Spinal cord (tissue), 10 donors: ENCODE measurements around the gene DNAJB7. TPM values are rescaled to one million over a fixed set of nuclear protein-coding genes. Genes with fewer than 3 reads are reported as not detected.

Source experiments
- DNase-seq, 6 donors: peaks; one replicate each; pipeline versions ENCODE4 v3.0.0 to v3.0.0-alpha.2; 2013 to 2015; ENCODE audit warnings: low spot score in 6 of 6, low read depth in 4 of 6
- H3K27ac ChIP-seq: one replicate; pipeline ENCODE4 v1.5.1; 2013; ENCODE audit warnings: low read depth, low read length, control low read depth
- H3K27me3 ChIP-seq: one replicate; pipeline ENCODE4 v1.6.1; 2013; ENCODE audit warnings: low read length; ENCODE audit not compliant: control insufficient read depth, insufficient read depth
- H3K36me3 ChIP-seq: one replicate; pipeline ENCODE4 v1.6.1; 2013; ENCODE audit warnings: low read length; ENCODE audit not compliant: control insufficient read depth, insufficient read depth
- H3K4me1 ChIP-seq: one replicate; pipeline ENCODE4 v1.6.1; 2013; ENCODE audit warnings: low read length; ENCODE audit not compliant: control insufficient read depth, insufficient read depth
- H3K4me3 ChIP-seq: one replicate; pipeline ENCODE4 v1.5.1; 2013; ENCODE audit warnings: low read depth, low read length, control low read depth
- H3K9me3 ChIP-seq: one replicate; pipeline ENCODE4 v1.6.1; 2013; ENCODE audit warnings: low read length; ENCODE audit not compliant: control insufficient read depth, insufficient read depth
- WGBS: methylation state at CpG from one replicate; pipeline ENCODE4 v1.1.5; 2013; ENCODE audit warnings: missing lambda C conversion rate; ENCODE audit not compliant: insufficient coverage; 5-methylcytosine and 5-hydroxymethylcytosine counted together
- long read RNA-seq, 4 donors: transcript quantifications; one replicate each; lab custom pipeline, GENCODE V29; 2026
- polyA plus RNA-seq, 2 donors: library from polyadenylated mRNA; unstranded; fragments of 120-200 nt; gene quantifications; one replicate each; pipeline ENCODE4 v1.2.1, GENCODE V29; 2013; ENCODE audit not compliant: insufficient read length in 2 of 2
- total RNA-seq, 2 donors: library from RNA; depleted of rRNA in 1 of 2; stranded (reverse); fragments of 120-200 nt in 1 of 2; fragments of >200 nt in 1 of 2; gene quantifications; one replicate each; pipeline versions ENCODE4 v1.2.3 to v1.2.4, GENCODE V29; 2013 to 2014
- donor health status: healthy.

The DNAJB7 gene
- total RNA-seq (not detected), polyA plus RNA-seq (1 to 10 TPM in 1 of 2 donors, under 1 TPM in 1; 0.97 to 1.2 TPM)
- long read RNA-seq, donor 1, partial matches to known transcripts: 0 of 3 reads
- long read RNA-seq, donor 1, other reads (novel, unspliced or antisense): 0 of 3 reads
- long read RNA-seq, donor 2: 0 reads
- long read RNA-seq, donor 3, partial matches to known transcripts: 0 of 4 reads
- long read RNA-seq, donor 3, other reads (novel, unspliced or antisense): 0 of 4 reads
- long read RNA-seq, donor 4, transcript DNAJB7-201 (1 exons, 2,578 nt): major isoform, 9 of 9 reads
- long read RNA-seq, donor 4, partial matches to known transcripts: 0 of 9 reads
- long read RNA-seq, donor 4, other reads (novel, unspliced or antisense): 0 of 9 reads

DNA sequence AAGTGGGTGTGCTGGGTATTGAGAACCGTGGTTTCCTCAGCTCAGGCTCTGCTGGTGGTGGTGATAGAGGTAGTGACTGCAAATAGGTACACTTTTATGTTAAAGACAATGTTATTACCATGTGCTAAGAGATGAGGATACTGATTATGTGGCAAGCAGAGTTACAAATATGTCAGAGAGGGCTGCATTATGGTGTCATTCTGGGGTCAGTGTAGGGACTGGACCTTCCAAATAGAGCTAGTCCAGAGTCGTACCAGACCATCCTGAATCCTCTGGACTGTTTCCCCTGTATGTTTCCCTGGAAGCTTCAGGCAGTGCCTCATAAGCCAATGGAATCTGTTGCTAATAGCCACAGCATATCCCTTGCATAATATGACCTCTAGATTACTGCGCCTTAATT, at the start of gene DNAJB7:
TSS of gene DNAJB7 (minus strand) at position 101 of the 400 bp plus-strand sequence. CDS start 119 bp downstream, outside the sequence.
- Histone ChIP-seq H3K36me3 (no peaks in the 10 kb centered on the region), H3K27me3 (no peaks in the 10 kb centered on the region), H3K27ac (no peak within 1 kb of the TSS), H3K9me3 (no peaks in the 10 kb centered on the region), H3K4me1 (peaks cover 4% of the 10 kb centered on the region), H3K4me3 (no peak within 1 kb of the TSS)
- DNase-seq: no peak
- WGBS: 100% methylated on average over 2 of the region's 3 CpGs

GRCh38 chr22:40908895-40909294, 47.0 kb upstream of the DNAJB7 start:
- Histone ChIP-seq H3K4me3 (no peak overlapping the region), H3K27ac (no peak overlapping the region), H3K9me3 (no peaks in the 10 kb centered on the region), H3K27me3 (no peaks in the 10 kb centered on the region), H3K36me3 (peaks cover 38% of the 10 kb centered on the region), H3K4me1 (no peaks in the 10 kb centered on the region)
- WGBS: 100% methylated on average over 3 of the region's 6 CpGs
- no peak for DNase-seq

DNA sequence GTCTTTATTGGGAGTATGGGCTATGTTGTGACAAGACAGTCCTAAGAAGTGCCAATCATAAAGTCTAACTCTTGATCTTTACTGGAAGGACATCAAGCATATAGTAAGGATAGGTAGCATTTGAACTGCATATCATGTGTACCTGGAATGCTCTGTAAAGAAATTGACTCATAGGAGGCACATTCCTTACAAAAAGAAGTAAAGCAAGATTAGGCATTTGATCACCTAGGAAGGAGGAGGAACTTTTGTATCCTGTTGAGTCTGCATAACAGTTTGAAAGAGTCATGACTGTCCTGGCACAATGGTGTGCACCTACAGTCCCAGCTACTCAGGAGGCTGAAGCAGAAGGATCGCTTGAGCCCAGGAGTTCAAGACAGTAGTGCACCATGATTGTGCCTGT, 42.2 kb upstream of the DNAJB7 start:
- Histone ChIP-seq H3K9me3 (no peaks in the 10 kb centered on the region), H3K4me3 (no peak overlapping the region), H3K27me3 (no peaks in the 10 kb centered on the region), H3K4me1 (no peaks in the 10 kb centered on the region), H3K27ac (no peak overlapping the region), H3K36me3 (peaks cover 20% of the 10 kb centered on the region)
- no peak for DNase-seq
- 100% methylated on average over 1 of the region's 1 CpG for WGBS

GRCh38 chr22:40898850-40899357, 37.0 kb upstream of the DNAJB7 start:
- Histone ChIP-seq H3K9me3 (no peaks in the 10 kb centered on the region), H3K4me3 (no peak overlapping the region), H3K27ac (no peak overlapping the region), H3K4me1 (peaks cover 4% of the 10 kb centered on the region), H3K27me3 (no peaks in the 10 kb centered on the region), H3K36me3 (no peaks in the 10 kb centered on the region)
- no CpG with 5 or more reads among the region's 3 CpGs for WGBS
- peak; percentile 26 to 93 (median 48) for DNase-seq

DNA sequence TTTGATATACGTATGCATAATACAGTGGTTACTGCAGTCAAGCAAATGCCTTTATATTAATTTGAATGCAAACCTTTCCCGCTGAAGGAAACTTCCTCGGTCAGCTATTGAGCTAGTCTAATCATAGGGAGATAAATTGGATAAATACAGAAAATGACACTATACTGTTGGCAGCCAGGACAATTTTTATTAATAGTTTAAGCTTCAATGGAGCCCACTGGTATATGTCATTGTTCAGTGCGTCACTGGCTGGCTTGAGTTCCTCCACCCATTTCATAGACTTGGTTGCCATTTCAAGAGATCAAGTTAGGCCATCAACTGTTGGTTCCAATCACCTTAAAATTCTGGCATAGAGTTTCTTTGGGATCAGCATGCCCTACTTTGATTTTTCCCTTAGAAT, 32.5 kb upstream of the DNAJB7 start:
- Histone ChIP-seq H3K4me1 (peaks cover 4% of the 10 kb centered on the region), H3K27me3 (no peaks in the 10 kb centered on the region), H3K36me3 (peaks cover 9% of the 10 kb centered on the region), H3K27ac (no peak overlapping the region), H3K4me3 (no peak overlapping the region), H3K9me3 (no peaks in the 10 kb centered on the region)
- DNase-seq: no peak
- 100% methylated on average over 1 of the region's 4 CpGs for WGBS

- no peak overlapping the region for H3K27ac ChIP-seq
These were observed 29.0 kb upstream of the DNAJB7 start for GRCh38 chr22:40890881-40891280.

GRCh38 chr22:40889116-40889515, 27.2 kb upstream of the DNAJB7 start:
- Histone ChIP-seq H3K9me3 (no peaks in the 10 kb centered on the region), H3K4me1 (no peaks in the 10 kb centered on the region), H3K27me3 (no peaks in the 10 kb centered on the region), H3K36me3 (peaks cover 29% of the 10 kb centered on the region), H3K4me3 (no peak overlapping the region), H3K27ac (no peak overlapping the region)
- DNase-seq: no peak

More at GRCh38 chr22:40890881-40891280, 29.0 kb upstream of the DNAJB7 start:
- H3K4me3 ChIP-seq: no peak overlapping the region
- no peaks in the 10 kb centered on the region for H3K4me1 ChIP-seq
- H3K27me3 ChIP-seq: no peaks in the 10 kb centered on the region
- peaks cover 23% of the 10 kb centered on the region for H3K36me3 ChIP-seq
- no CpG with 5 or more reads among the region's 3 CpGs for WGBS
- no peaks in the 10 kb centered on the region for H3K9me3 ChIP-seq
- DNase-seq: no peak

GRCh38 chr22:40878922-40879321, 17.0 kb upstream of the DNAJB7 start:
- DNase-seq: no peak
- no peaks in the 10 kb centered on the region for H3K9me3 ChIP-seq
- H3K27me3 ChIP-seq: no peaks in the 10 kb centered on the region
- no peak overlapping the region for H3K27ac ChIP-seq
- H3K4me1 ChIP-seq: no peaks in the 10 kb centered on the region
- H3K4me3 ChIP-seq: no peak overlapping the region
- no CpG with 5 or more reads among the region's 2 CpGs for WGBS
- peaks cover 12% of the 10 kb centered on the region for H3K36me3 ChIP-seq

DNA sequence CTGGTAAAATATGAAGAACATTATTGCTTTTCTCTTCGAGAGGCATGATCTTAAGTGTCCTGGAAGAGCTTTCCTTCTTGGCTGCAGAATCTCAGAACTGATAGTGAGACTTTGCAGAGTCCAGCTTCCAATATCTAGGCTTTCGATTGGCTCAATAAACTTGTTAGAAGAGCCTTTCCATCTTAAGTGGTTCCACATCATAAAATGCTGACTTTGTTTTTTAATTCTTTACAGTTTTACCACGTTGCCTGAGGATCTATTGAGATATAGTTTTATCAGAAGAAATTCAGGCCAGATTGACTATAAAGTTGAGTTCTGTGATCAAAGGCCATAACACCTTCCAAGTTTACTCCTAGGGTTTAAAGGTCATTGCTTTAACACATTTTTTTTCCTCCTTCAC, 15.6 kb upstream of the DNAJB7 start:
- H3K27me3 ChIP-seq: no peaks in the 10 kb centered on the region
- no peak overlapping the region for H3K4me3 ChIP-seq
- no CpG with 5 or more reads among the region's 3 CpGs for WGBS
- H3K4me1 ChIP-seq: no peaks in the 10 kb centered on the region
- DNase-seq: no peak
- peaks cover 7% of the 10 kb centered on the region for H3K36me3 ChIP-seq
- H3K27ac ChIP-seq: no peak overlapping the region
- no peaks in the 10 kb centered on the region for H3K9me3 ChIP-seq

- Histone ChIP-seq H3K36me3 (peaks cover 2% of the 10 kb centered on the region), H3K4me3 (no peak overlapping the region), H3K27me3 (no peaks in the 10 kb centered on the region), H3K27ac (no peak overlapping the region), H3K9me3 (no peaks in the 10 kb centered on the region), H3K4me1 (no peaks in the 10 kb centered on the region)
- no CpG with 5 or more reads among the region's 1 CpG for WGBS
- DNase-seq: no peak
These were observed 15.0 kb upstream of the DNAJB7 start for GRCh38 chr22:40876907-40877306.
